NCI-H2107 (cell line): ENCODE data around the gene COMMD1.
"Not testable (repeated sequence)": the region's sequence is repeated elsewhere in the genome, so short reads cannot be mapped to it uniquely, and the experiment has no call there.

Source experiments
- DNase-seq: peaks from one replicate; lab custom pipeline; 2025; lab: John Stamatoyannopoulos, UW

Gene COMMD1

GRCh38 chr2:61905372-61906185 is at the start of gene COMMD1:
TSS of gene COMMD1 (plus strand) at chr2:61905674. CDS start at chr2:61905679, 5 bp downstream.
- peak; percentile 53 for DNase-seq

- no peak for DNase-seq
Observed at GRCh38 chr2:61857224-61857623, 48.2 kb upstream of the COMMD1 start.

- DNase-seq: no peak
Observed at GRCh38 chr2:61862085-61862484, 43.4 kb upstream of the COMMD1 start.

- not testable (repeated sequence) for DNase-seq
Observed at GRCh38 chr2:61866482-61867089, 38.9 kb upstream of the COMMD1 start.

- no peak for DNase-seq
Observed at GRCh38 chr2:61876400-61876799, 29.1 kb upstream of the COMMD1 start.

- DNase-seq: no peak
Observed at GRCh38 chr2:61877571-61878245, 27.8 kb upstream of the COMMD1 start.

GRCh38 chr2:61878761-61879160 is 26.7 kb upstream of the COMMD1 start:
- DNase-seq: no peak

GRCh38 chr2:61879351-61879750 is 26.1 kb upstream of the COMMD1 start:
- DNase-seq: not testable (repeated sequence)

GRCh38 chr2:61882850-61883249 is 22.6 kb upstream of the COMMD1 start:
- DNase-seq: no peak

- DNase-seq: no peak
Observed at GRCh38 chr2:61885896-61886603, 19.4 kb upstream of the COMMD1 start.

- no peak for DNase-seq
Observed at GRCh38 chr2:61887717-61888266, 17.7 kb upstream of the COMMD1 start.

- peak; percentile 78 for DNase-seq
Observed at GRCh38 chr2:61888267-61889055, 17.0 kb upstream of the COMMD1 start, which contains the start of gene CCT4. TSS of gene CCT4 (minus strand) at chr2:61888656. CDS start at chr2:61888507, 149 bp downstream.

GRCh38 chr2:61898810-61899209 is 6.7 kb upstream of the COMMD1 start:
- DNase-seq: no peak

- no peak for DNase-seq
Observed at GRCh38 chr2:61900281-61900680, 5.2 kb upstream of the COMMD1 start.

- DNase-seq: no peak
Observed at GRCh38 chr2:61906186-61906470, 654 bp downstream of the COMMD1 start.

- no peak for DNase-seq
Observed at GRCh38 chr2:61909116-61909515, 3.6 kb downstream of the COMMD1 start.

- DNase-seq: no peak
Observed at GRCh38 chr2:61910603-61911002, 5.1 kb downstream of the COMMD1 start.

GRCh38 chr2:61911510-61911909 is 6.0 kb downstream of the COMMD1 start:
- no peak for DNase-seq

GRCh38 chr2:61914794-61915193 is 9.3 kb downstream of the COMMD1 start:
- not testable (repeated sequence) for DNase-seq

- DNase-seq: no peak
Observed at GRCh38 chr2:61920548-61920947, 15.1 kb downstream of the COMMD1 start.

GRCh38 chr2:61922714-61923113 is 17.2 kb downstream of the COMMD1 start:
- DNase-seq: no peak
